Measurements from ENCODE around the gene LPAR3. TPM values are rescaled to one million over a fixed set of nuclear protein-coding genes. Genes with fewer than 3 reads are reported as not detected.

Gene LPAR3
- total RNA-seq, 1 donor from 2014 or later: 1.2 TPM

DNA sequence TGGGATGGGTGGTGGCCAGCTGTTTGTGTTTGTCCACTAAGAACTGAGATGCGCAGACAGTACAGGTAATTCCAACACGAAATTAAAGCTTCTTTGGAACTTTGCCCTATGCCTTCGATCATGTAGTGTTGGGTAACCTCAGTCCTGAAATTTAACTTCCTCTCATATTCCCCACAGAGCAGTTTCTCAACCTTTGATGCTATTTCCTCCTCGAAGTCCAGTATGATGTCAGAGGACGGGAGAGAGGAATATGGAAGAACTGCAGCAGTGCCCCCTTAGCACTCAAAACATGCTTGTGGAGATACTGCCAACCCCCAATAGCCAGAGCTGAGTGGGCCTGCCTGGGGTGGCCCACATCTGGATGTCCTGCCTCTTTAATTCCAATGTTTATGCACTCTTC lies 3.6 kb downstream of the LPAR3 start:
- TF ChIP-seq, protein P1, sequence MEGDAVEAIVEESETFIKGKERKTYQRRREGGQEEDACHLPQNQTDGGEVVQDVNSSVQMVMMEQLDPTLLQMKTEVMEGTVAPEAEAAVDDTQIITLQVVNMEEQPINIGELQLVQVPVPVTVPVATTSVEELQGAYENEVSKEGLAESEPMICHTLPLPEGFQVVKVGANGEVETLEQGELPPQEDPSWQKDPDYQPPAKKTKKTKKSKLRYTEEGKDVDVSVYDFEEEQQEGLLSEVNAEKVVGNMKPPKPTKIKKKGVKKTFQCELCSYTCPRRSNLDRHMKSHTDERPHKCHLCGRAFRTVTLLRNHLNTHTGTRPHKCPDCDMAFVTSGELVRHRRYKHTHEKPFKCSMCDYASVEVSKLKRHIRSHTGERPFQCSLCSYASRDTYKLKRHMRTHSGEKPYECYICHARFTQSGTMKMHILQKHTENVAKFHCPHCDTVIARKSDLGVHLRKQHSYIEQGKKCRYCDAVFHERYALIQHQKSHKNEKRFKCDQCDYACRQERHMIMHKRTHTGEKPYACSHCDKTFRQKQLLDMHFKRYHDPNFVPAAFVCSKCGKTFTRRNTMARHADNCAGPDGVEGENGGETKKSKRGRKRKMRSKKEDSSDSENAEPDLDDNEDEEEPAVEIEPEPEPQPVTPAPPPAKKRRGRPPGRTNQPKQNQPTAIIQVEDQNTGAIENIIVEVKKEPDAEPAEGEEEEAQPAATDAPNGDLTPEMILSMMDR (IDR thresholded peaks at IDR 0.05; ENCODE audit: unreplicated experiment): no peak
- Mint-ChIP-seq H3K27ac (ENCODE audit: unreplicated experiment) (no peak overlapping the region), H3K4me3 (ENCODE audit: unreplicated experiment) (no peak overlapping the region), H3K4me1 (ENCODE audit: unreplicated experiment) (peaks cover 9% of the 10 kb centered on the region), H3K36me3 (ENCODE audit: low read depth, unreplicated experiment) (no peaks in the 10 kb centered on the region), H3K9me3 (ENCODE audit: unreplicated experiment) (no peaks in the 10 kb centered on the region), H3K27me3 (ENCODE audit: unreplicated experiment) (peaks cover 14% of the 10 kb centered on the region)
- no peak for DNase-seq (ENCODE audit: low spot score)

DNA sequence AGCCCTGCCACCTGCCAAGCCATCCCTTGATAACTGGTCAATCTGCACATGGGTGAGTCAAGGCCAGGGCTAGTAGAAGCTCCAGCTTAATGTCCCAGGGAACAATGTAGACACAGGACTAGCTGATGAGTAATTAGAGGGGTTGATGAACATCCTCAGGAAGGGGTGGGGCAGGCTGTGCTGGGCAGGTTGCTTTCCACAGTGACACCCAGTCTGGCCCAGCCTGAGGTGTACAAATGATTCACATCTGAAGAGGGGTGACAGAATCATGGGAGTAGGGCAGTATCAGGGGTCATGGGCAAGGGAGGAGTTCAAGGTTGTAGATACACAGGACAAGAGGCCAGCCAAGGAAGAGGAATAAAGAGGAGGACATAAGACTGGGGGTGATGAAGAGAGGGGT lies 4.3 kb downstream of the LPAR3 start:
- no peaks in the 10 kb centered on the region for H3K9me3 Mint-ChIP-seq (ENCODE audit: unreplicated experiment)
- no peak for DNase-seq (ENCODE audit: low spot score)
- no peak overlapping the region for H3K27ac Mint-ChIP-seq (ENCODE audit: unreplicated experiment)
- H3K4me3 Mint-ChIP-seq (ENCODE audit: unreplicated experiment): no peak overlapping the region
- H3K36me3 Mint-ChIP-seq (ENCODE audit: low read depth, unreplicated experiment): no peaks in the 10 kb centered on the region
- TF ChIP-seq, protein P1 (IDR thresholded peaks at IDR 0.05; ENCODE audit: unreplicated experiment): no peak
- peaks cover 10% of the 10 kb centered on the region for H3K27me3 Mint-ChIP-seq (ENCODE audit: unreplicated experiment)
- H3K4me1 Mint-ChIP-seq (ENCODE audit: unreplicated experiment): peaks cover 7% of the 10 kb centered on the region

DNA sequence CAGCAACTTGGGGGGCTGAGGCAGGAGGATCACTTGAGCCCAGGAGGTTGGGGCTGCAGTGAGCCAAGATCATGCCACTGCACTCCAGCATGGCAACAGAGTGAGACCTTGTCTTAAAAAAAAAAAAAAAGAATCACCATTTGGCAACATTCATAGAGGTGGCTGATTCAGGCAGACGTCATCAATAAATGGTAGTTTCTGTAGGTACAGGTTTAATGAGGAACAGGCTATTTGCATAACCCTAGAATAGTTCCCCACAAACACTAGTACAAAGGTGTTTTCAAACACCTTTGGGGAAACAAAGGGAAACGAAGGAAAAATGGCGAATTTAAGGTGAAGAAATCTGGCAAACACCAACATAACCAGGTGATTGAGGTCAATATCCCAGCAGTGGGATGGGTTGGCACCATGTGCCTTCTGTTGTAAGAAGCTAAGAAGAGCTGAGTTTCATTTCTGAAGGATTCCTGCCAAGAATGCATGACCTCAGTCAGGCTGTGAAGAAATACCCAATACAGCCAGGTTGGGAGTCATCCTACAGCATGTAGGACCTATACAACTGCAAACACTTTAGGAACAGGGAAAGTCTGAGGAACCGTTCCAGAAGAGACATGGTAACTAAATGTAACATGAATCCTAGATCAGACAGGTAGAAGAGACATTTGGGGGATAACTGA lies 5.6 kb downstream of the LPAR3 start:
- Mint-ChIP-seq H3K9me3 (ENCODE audit: unreplicated experiment) (no peaks in the 10 kb centered on the region), H3K27me3 (ENCODE audit: unreplicated experiment) (peaks cover 5% of the 10 kb centered on the region), H3K36me3 (ENCODE audit: low read depth, unreplicated experiment) (no peaks in the 10 kb centered on the region), H3K4me1 (ENCODE audit: unreplicated experiment) (peaks cover under 1% of the 10 kb centered on the region), H3K27ac (ENCODE audit: unreplicated experiment) (no peak overlapping the region), H3K4me3 (ENCODE audit: unreplicated experiment) (no peak overlapping the region)
- DNase-seq (ENCODE audit: low spot score): no peak
- TF ChIP-seq, protein P1 (IDR thresholded peaks at IDR 0.05; ENCODE audit: unreplicated experiment): no peak

DNA sequence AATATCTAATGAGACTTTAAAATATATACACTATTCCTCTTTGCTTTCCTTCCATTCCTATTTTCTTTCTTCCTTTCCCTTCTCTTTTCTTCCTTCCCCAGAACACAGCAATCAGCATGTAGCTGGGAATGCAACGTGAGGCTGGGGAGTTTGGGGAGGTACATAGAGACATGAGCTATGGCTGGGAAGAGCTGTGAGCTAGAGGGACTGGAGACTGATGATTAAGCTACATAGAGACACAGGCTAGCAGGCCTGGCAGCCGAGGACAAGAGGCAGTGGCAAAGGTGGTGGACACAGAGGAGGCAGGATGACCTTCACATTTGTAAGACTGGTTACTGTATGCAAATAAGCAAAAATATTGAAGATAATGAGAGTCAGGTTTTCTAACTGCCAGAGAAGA lies 7.5 kb downstream of the LPAR3 start:
- no peaks in the 10 kb centered on the region for H3K9me3 Mint-ChIP-seq (ENCODE audit: unreplicated experiment)
- no peak for DNase-seq (ENCODE audit: low spot score)
- no peak overlapping the region for H3K27ac Mint-ChIP-seq (ENCODE audit: unreplicated experiment)
- no peak overlapping the region for H3K4me3 Mint-ChIP-seq (ENCODE audit: unreplicated experiment)
- no peaks in the 10 kb centered on the region for H3K4me1 Mint-ChIP-seq (ENCODE audit: unreplicated experiment)
- peaks cover 2% of the 10 kb centered on the region for H3K27me3 Mint-ChIP-seq (ENCODE audit: unreplicated experiment)
- H3K36me3 Mint-ChIP-seq (ENCODE audit: low read depth, unreplicated experiment): no peaks in the 10 kb centered on the region
- TF ChIP-seq, protein P1 (IDR thresholded peaks at IDR 0.05; ENCODE audit: unreplicated experiment): no peak

DNA sequence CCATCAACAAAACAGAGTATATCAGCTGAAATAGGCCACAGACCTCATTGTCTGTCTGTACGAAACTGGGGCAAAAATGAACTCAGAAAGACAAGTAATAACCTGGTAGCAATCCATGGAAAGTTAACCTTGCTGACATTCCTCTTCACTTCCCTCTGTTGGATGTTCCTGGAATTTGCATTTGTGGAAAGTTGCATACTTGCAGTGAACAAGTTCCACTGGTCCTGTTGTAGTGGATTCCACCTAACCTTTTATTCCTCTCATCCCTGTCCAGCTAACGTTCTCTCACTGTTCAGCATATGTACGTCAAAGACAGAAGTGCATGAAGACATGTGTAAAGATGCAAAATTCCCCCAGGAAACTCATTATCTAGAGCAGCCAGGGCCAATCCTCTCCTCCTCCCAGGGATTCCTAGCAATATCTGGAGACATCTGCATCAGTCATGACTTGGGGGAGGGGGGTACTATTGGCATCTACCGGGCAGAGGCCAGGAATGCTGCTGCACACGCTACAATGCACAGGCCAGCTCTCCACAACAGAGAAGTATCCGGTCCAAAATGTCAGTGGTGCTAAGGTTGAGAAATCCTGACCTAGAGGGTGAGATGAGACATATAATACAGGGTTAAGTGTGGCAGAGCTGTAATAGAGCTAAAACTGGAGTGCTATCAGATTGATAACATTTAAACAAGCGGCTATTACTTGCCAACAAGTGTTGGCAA lies 8.2 kb downstream of the LPAR3 start:
- Mint-ChIP-seq H3K27ac (ENCODE audit: unreplicated experiment) (no peak overlapping the region), H3K4me3 (ENCODE audit: unreplicated experiment) (no peak overlapping the region), H3K9me3 (ENCODE audit: unreplicated experiment) (no peaks in the 10 kb centered on the region), H3K36me3 (ENCODE audit: low read depth, unreplicated experiment) (no peaks in the 10 kb centered on the region), H3K4me1 (ENCODE audit: unreplicated experiment) (no peaks in the 10 kb centered on the region), H3K27me3 (ENCODE audit: unreplicated experiment) (peaks cover 2% of the 10 kb centered on the region)
- TF ChIP-seq, protein P1 (IDR thresholded peaks at IDR 0.05; ENCODE audit: unreplicated experiment): no peak
- no peak for DNase-seq (ENCODE audit: low spot score)

Measured in endothelial cell (in vitro differentiated cells).